Karpas-422 (cell line): ENCODE data around the gene KLHDC8A. TPM values are rescaled to one million over a fixed set of nuclear protein-coding genes. Genes with fewer than 3 reads are reported as not detected.

Experiments
- DNase-seq: peaks from one replicate; pipeline ENCODE4 v3.0.0-alpha.2; 2015
- H2AFZ ChIP-seq: fragments of 200-600 bp; sonication (generic); 2 replicates; pipeline ENCODE4 v1.6.1; 2014; ENCODE audit warnings: antibody characterized with exemption, low read length, mixed read lengths
- H3K27ac ChIP-seq: fragments of 200-600 bp; sonication (generic); 2 replicates; pipeline ENCODE4 v1.5.1; 2014; ENCODE audit warnings: mild to moderate bottlenecking, low read length, moderate library complexity
- H3K27me3 ChIP-seq: fragments of 200-600 bp; sonication (generic); 2 replicates; pipeline ENCODE4 v1.6.1; 2014; ENCODE audit warnings: low read length, mixed read lengths
- H3K36me3 ChIP-seq: fragments of 200-600 bp; sonication (generic); 2 replicates; pipeline ENCODE4 v1.6.1; 2014; ENCODE audit warnings: low read length, mixed read lengths; ENCODE audit not compliant: insufficient read depth
- H3K4me1 ChIP-seq: fragments of 200-600 bp; sonication (generic); 2 replicates; pipeline ENCODE4 v1.6.1; 2014; ENCODE audit warnings: mild to moderate bottlenecking, low read length, mixed read lengths
- H3K4me2 ChIP-seq: fragments of 200-600 bp; sonication (generic); 2 replicates; pipeline ENCODE4 v1.6.1; 2014; ENCODE audit warnings: low read length, low read depth, mild to moderate bottlenecking; ENCODE audit not compliant: poor library complexity, severe bottlenecking
- H3K4me3 ChIP-seq: fragments of 200-600 bp; sonication (generic); 2 replicates; pipeline ENCODE4 v1.5.1; 2014; ENCODE audit warnings: mild to moderate bottlenecking, antibody characterized with exemption, low read length, mixed read lengths
- H3K79me2 ChIP-seq: fragments of 200-600 bp; sonication (generic); 2 replicates; pipeline ENCODE4 v1.6.1; 2014; ENCODE audit warnings: mild to moderate bottlenecking, low read length, mixed read lengths
- H3K9ac ChIP-seq: fragments of 200-600 bp; sonication (generic); 2 replicates; pipeline ENCODE4 v1.6.0; 2014; ENCODE audit warnings: low read length
- H3K9me2 ChIP-seq: fragments of 200-600 bp; sonication (generic), shearing (Covaris generic); replicated peaks from 2 replicates; pipeline ENCODE4 v1.6.0; 2014; ENCODE audit warnings: mild to moderate bottlenecking, low read length, moderate library complexity; ENCODE audit not compliant: insufficient read depth
- H3K9me3 ChIP-seq: fragments of 300-700, 200-600 bp; sonication (generic); 2 replicates; pipeline ENCODE4 v1.6.1; 2014; ENCODE audit warnings: low read length, mixed read lengths
- H4K20me1 ChIP-seq: fragments of 200-600 bp; sonication (generic); 2 replicates; pipeline ENCODE4 v1.6.1; 2014; ENCODE audit warnings: mild to moderate bottlenecking, antibody characterized with exemption, low read length, low read depth; ENCODE audit not compliant: insufficient read depth
- total RNA-seq: library from RNA; depleted of rRNA; stranded (reverse); fragments of >200 nt; shearing (Covaris generic); gene quantifications from 2 replicates; pipeline ENCODE4 v1.2.3, GENCODE V29; 2014; ENCODE audit warnings: low replicate concordance

The KLHDC8A gene
- total RNA-seq, 1 experiment from 2014 or later = not detected

- H3K27me3 ChIP-seq = no peaks in the 10 kb centered on the region; the same call in 1 of the 2 replicates
- no peaks in the 10 kb centered on the region for H3K79me2 ChIP-seq
- H4K20me1 ChIP-seq = no peaks in the 10 kb centered on the region
- DNase-seq = peak; percentile 69
- no peak overlapping the region for H3K4me3 ChIP-seq
- H3K9me3 ChIP-seq = no peaks in the 10 kb centered on the region
- H3K27ac ChIP-seq = no peak overlapping the region
- H3K9ac ChIP-seq = no peak overlapping the region
- no peak overlapping the region for H2AFZ ChIP-seq
- H3K36me3 ChIP-seq = no peaks in the 10 kb centered on the region
- H3K9me2 ChIP-seq = no peaks in the 10 kb centered on the region
- no peak overlapping the region for H3K4me2 ChIP-seq
- H3K4me1 ChIP-seq = peaks cover 7% of the 10 kb centered on the region
Measured at GRCh38 chr1:205325334-205325884, 31.3 kb downstream of the KLHDC8A start.

- Histone ChIP-seq H3K79me2 (no peaks in the 10 kb centered on the region), H3K4me2 (no peak overlapping the region), H3K9me3 (no peaks in the 10 kb centered on the region), H3K27me3 (no peaks in the 10 kb centered on the region; the same call in 1 of the 2 replicates), H3K27ac (no peak overlapping the region), H4K20me1 (no peaks in the 10 kb centered on the region), H3K9ac (no peak overlapping the region), H3K9me2 (no peaks in the 10 kb centered on the region), H2AFZ (no peak overlapping the region), H3K4me1 (peaks cover 7% of the 10 kb centered on the region), H3K4me3 (no peak overlapping the region), H3K36me3 (no peaks in the 10 kb centered on the region)
- DNase-seq = no peak
Measured at GRCh38 chr1:205324781-205325180, 31.9 kb downstream of the KLHDC8A start.

GRCh38 chr1:205323794-205324193 lies 32.9 kb downstream of the KLHDC8A start:
- Histone ChIP-seq H3K27ac (no peak overlapping the region), H2AFZ (no peak overlapping the region), H3K9me3 (no peaks in the 10 kb centered on the region), H3K27me3 (no peaks in the 10 kb centered on the region; the same call in 1 of the 2 replicates), H3K79me2 (no peaks in the 10 kb centered on the region), H3K4me1 (peaks cover 7% of the 10 kb centered on the region), H3K4me2 (no peak overlapping the region), H3K36me3 (no peaks in the 10 kb centered on the region), H3K9ac (no peak overlapping the region), H4K20me1 (no peaks in the 10 kb centered on the region), H3K9me2 (no peaks in the 10 kb centered on the region), H3K4me3 (no peak overlapping the region)
- DNase-seq = no peak

GRCh38 chr1:205321959-205322283 lies 34.8 kb downstream of the KLHDC8A start:
- DNase-seq = no peak
- Histone ChIP-seq H3K4me2 (peak overlapping the region; percentile 67), H3K27ac (no peak overlapping the region)

GRCh38 chr1:205321162-205321958 lies 35.4 kb downstream of the KLHDC8A start, which contains the start of gene NUAK2:
NUAK2 (minus strand) TSS chr1:205321745; CDS start chr1:205321628, 117 bp downstream.
- peak within 1 kb of the TSS; percentile 67 for H3K4me2 ChIP-seq
- no peaks in the 10 kb centered on the region for H4K20me1 ChIP-seq
- DNase-seq = peak; percentile 48
- no peaks in the 10 kb centered on the region for H3K9me2 ChIP-seq
- H3K36me3 ChIP-seq = no peaks in the 10 kb centered on the region
- H3K4me3 ChIP-seq = peak within 1 kb of the TSS; percentile 53; the same call in 1 of the 2 replicates
- H3K79me2 ChIP-seq = no peaks in the 10 kb centered on the region
- no peaks in the 10 kb centered on the region; the same call in 1 of the 2 replicates for H3K27me3 ChIP-seq
- H3K4me1 ChIP-seq = peaks cover 7% of the 10 kb centered on the region
- peak within 1 kb of the TSS; percentile 55 for H3K9ac ChIP-seq
- H2AFZ ChIP-seq = 0 out of 2 replicates have a peak within 1 kb of the TSS, but pooled peaks have one; percentile 84
- no peaks in the 10 kb centered on the region for H3K9me3 ChIP-seq
- no peak within 1 kb of the TSS for H3K27ac ChIP-seq

More at GRCh38 chr1:205321959-205322283, 34.8 kb downstream of the KLHDC8A start:
- no peak overlapping the region for H2AFZ ChIP-seq
- H3K9me2 ChIP-seq = no peaks in the 10 kb centered on the region
- H3K36me3 ChIP-seq = no peaks in the 10 kb centered on the region
- no peak overlapping the region for H3K9ac ChIP-seq
- H3K4me3 ChIP-seq = no peak overlapping the region
- no peaks in the 10 kb centered on the region; the same call in 1 of the 2 replicates for H3K27me3 ChIP-seq
- H3K9me3 ChIP-seq = no peaks in the 10 kb centered on the region
- peaks cover 7% of the 10 kb centered on the region for H3K4me1 ChIP-seq
- H4K20me1 ChIP-seq = no peaks in the 10 kb centered on the region
- no peaks in the 10 kb centered on the region for H3K79me2 ChIP-seq

GRCh38 chr1:205319081-205320018 lies 37.4 kb downstream of the KLHDC8A start:
- H3K9me2 ChIP-seq = no peaks in the 10 kb centered on the region
- H4K20me1 ChIP-seq = no peaks in the 10 kb centered on the region
- no peak overlapping the region for H3K4me3 ChIP-seq
- H3K79me2 ChIP-seq = no peaks in the 10 kb centered on the region
- DNase-seq = no peak
- H3K4me1 ChIP-seq = peaks cover 10% of the 10 kb centered on the region
- no peaks in the 10 kb centered on the region; the same call in 1 of the 2 replicates for H3K27me3 ChIP-seq
- H3K4me2 ChIP-seq = no peak overlapping the region
- no peaks in the 10 kb centered on the region for H3K9me3 ChIP-seq
- H3K27ac ChIP-seq = no peak overlapping the region
- no peak overlapping the region for H2AFZ ChIP-seq
- no peaks in the 10 kb centered on the region for H3K36me3 ChIP-seq
- no peak overlapping the region for H3K9ac ChIP-seq

GRCh38 chr1:205318231-205318991 lies 38.3 kb downstream of the KLHDC8A start:
- H3K9me2 ChIP-seq = no peaks in the 10 kb centered on the region
- H3K9me3 ChIP-seq = no peaks in the 10 kb centered on the region
- no peak overlapping the region for H2AFZ ChIP-seq
- no peaks in the 10 kb centered on the region for H4K20me1 ChIP-seq
- H3K79me2 ChIP-seq = no peaks in the 10 kb centered on the region
- H3K4me2 ChIP-seq = no peak overlapping the region
- H3K4me1 ChIP-seq = peaks cover 20% of the 10 kb centered on the region
- H3K27me3 ChIP-seq = no peaks in the 10 kb centered on the region; the same call in 1 of the 2 replicates
- no peak overlapping the region for H3K27ac ChIP-seq
- no peak overlapping the region for H3K9ac ChIP-seq
- no peaks in the 10 kb centered on the region for H3K36me3 ChIP-seq
- no peak for DNase-seq
- H3K4me3 ChIP-seq = no peak overlapping the region
